ENCODE data around the gene VIPR1.

The VIPR1 gene

GRCh38 chr3:42526616-42527367 lies 24.3 kb downstream of the VIPR1 start:
- Histone ChIP-seq H3K4me3 (ENCODE audit: insufficient read depth, low read length, poor library complexity, severe bottlenecking) (no peak overlapping the region), H2AFZ (ENCODE audit: low read depth, low read length, severe bottlenecking) (no peak overlapping the region)

DNA sequence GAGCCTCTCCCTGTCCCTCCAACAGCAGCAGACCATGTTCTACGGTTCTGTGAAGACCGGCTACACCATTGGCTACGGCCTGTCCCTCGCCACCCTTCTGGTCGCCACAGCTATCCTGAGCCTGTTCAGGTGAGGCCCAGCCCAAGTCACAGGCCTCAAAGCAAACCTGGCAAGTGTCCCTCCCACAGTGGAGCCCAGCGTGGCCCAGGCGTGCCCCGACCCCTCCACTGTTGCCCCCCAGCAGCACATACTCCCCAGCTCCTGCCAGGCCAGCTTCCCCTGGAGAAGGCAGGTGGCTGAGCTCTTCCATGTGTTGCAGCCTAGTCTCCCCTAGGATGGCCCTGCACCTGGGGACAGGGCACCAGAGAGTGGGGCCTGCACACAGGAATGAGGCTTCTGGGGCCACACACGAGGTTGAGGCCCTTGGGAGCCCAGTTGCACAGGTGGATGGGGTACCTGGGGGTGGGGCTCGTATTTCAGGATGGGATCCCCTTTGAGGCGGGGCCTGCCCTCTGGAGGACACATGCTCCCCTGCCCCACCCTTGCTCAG lies 25.0 kb downstream of the VIPR1 start:
- Histone ChIP-seq H4K20me1 (ENCODE audit: low read depth, low read length) (no peaks in the 10 kb centered on the region), H3K4me2 (ENCODE audit: low read depth, low read length, poor library complexity, severe bottlenecking) (no peak overlapping the region), H2AFZ (ENCODE audit: low read depth, low read length, severe bottlenecking) (no peak overlapping the region), H3K9ac (ENCODE audit: low read length) (no peak overlapping the region), H3K9me3 (ENCODE audit: insufficient read depth, low read length) (no peaks in the 10 kb centered on the region), H3K27ac (ENCODE audit: low read depth, low read length) (no peak overlapping the region), H3K4me3 (ENCODE audit: insufficient read depth, low read length, poor library complexity, severe bottlenecking) (no peak overlapping the region), H3F3A (ENCODE audit: insufficient read depth) (no peaks in the 10 kb centered on the region), H3K27me3 (ENCODE audit: low read length) (no peaks in the 10 kb centered on the region), H3K79me2 (ENCODE audit: insufficient read depth, low read length) (no peaks in the 10 kb centered on the region), H3K9me2 (replicated peaks; ENCODE audit: insufficient read depth, low read length) (no peaks in the 10 kb centered on the region), H3K36me3 (ENCODE audit: low read length) (no peaks in the 10 kb centered on the region)
- TF ChIP-seq EZH2phosphoT487 (conservative IDR thresholded peaks at IDR 0.05; ENCODE audit: low read length) (no peak), CTCF (IDR thresholded peaks at IDR 0.05; ENCODE audit: insufficient read depth, low read length, poor library complexity, severe bottlenecking) (no peak)

More at GRCh38 chr3:42526616-42527367, 24.3 kb downstream of the VIPR1 start:
- no peaks in the 10 kb centered on the region for H3K9me2 ChIP-seq (replicated peaks; ENCODE audit: insufficient read depth, low read length)
- no peaks in the 10 kb centered on the region for H4K20me1 ChIP-seq (ENCODE audit: low read depth, low read length)
- H3F3A ChIP-seq (ENCODE audit: insufficient read depth), result no peaks in the 10 kb centered on the region
- no peaks in the 10 kb centered on the region for H3K79me2 ChIP-seq (ENCODE audit: insufficient read depth, low read length)
- H3K27me3 ChIP-seq (ENCODE audit: low read length), result no peaks in the 10 kb centered on the region
- no peak overlapping the region for H3K4me2 ChIP-seq (ENCODE audit: low read depth, low read length, poor library complexity, severe bottlenecking)
- TF ChIP-seq EZH2phosphoT487 (conservative IDR thresholded peaks at IDR 0.05; ENCODE audit: low read length) (no peak), CTCF (IDR thresholded peaks at IDR 0.05; ENCODE audit: insufficient read depth, low read length, poor library complexity, severe bottlenecking) (no peak)
- H3K9ac ChIP-seq (ENCODE audit: low read length), result no peak overlapping the region
- no peaks in the 10 kb centered on the region for H3K9me3 ChIP-seq (ENCODE audit: insufficient read depth, low read length)
- H3K27ac ChIP-seq (ENCODE audit: low read depth, low read length), result no peak overlapping the region
- H3K36me3 ChIP-seq (ENCODE audit: low read length), result no peaks in the 10 kb centered on the region

DNA sequence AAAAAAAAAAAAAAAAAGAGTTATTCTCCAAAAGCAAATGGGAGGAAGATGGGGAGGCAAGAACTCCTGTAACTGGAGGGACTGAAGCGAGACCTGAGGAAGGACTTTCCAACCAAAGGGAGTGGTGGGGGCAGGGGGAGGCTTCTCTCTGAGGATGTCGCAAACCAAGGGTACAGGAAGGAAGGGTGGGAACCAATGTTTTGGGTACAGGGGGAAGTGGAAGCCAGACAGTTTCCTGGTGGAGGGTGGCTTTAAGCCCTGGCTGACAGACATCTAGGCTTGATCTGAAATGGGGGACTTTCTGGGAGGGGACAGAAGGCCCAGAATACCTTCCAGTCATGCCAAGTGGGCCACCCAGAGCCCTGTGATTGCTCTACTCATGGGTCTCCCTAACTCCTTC lies 27.0 kb downstream of the VIPR1 start:
- H3K9ac ChIP-seq (ENCODE audit: low read length), result no peak overlapping the region
- H3K36me3 ChIP-seq (ENCODE audit: low read length), result no peaks in the 10 kb centered on the region
- H4K20me1 ChIP-seq (ENCODE audit: low read depth, low read length), result no peaks in the 10 kb centered on the region
- H2AFZ ChIP-seq (ENCODE audit: low read depth, low read length, severe bottlenecking), result no peak overlapping the region
- TF ChIP-seq CTCF (IDR thresholded peaks at IDR 0.05; ENCODE audit: insufficient read depth, low read length, poor library complexity, severe bottlenecking) (no peak), EZH2phosphoT487 (conservative IDR thresholded peaks at IDR 0.05; ENCODE audit: low read length) (no peak)
- no peaks in the 10 kb centered on the region for H3K9me3 ChIP-seq (ENCODE audit: insufficient read depth, low read length)
- no peak overlapping the region for H3K4me2 ChIP-seq (ENCODE audit: low read depth, low read length, poor library complexity, severe bottlenecking)
- H3K4me3 ChIP-seq (ENCODE audit: insufficient read depth, low read length, poor library complexity, severe bottlenecking), result no peak overlapping the region
- H3K79me2 ChIP-seq (ENCODE audit: insufficient read depth, low read length), result no peaks in the 10 kb centered on the region
- no peak overlapping the region for H3K27ac ChIP-seq (ENCODE audit: low read depth, low read length)
- no peaks in the 10 kb centered on the region for H3F3A ChIP-seq (ENCODE audit: insufficient read depth)
- no peaks in the 10 kb centered on the region for H3K9me2 ChIP-seq (replicated peaks; ENCODE audit: insufficient read depth, low read length)
- H3K27me3 ChIP-seq (ENCODE audit: low read length), result no peaks in the 10 kb centered on the region

Data from SU-DHL-6 (cell line).